ENCODE results near the gene FGF11. TPM values are rescaled to one million over a fixed set of nuclear protein-coding genes. Genes with fewer than 3 reads are reported as not detected.

FGF11 gene
- total and polyA plus RNA-seq, 12 donors: 2.0 to 15.9 (median 7.6) TPM

GRCh38 chr17:7396147-7396546, 43.2 kb upstream of the FGF11 start:
- Histone ChIP-seq H3K27ac (no peak overlapping the region), H3K4me3 (no peak overlapping the region), H3K36me3 (peaks cover 0 to 17% (median 0%) of the 10 kb centered on the region in 9 donors), H3K4me1 (peaks cover 0 to 28% (median 20%) of the 10 kb centered on the region in 9 donors), H3K27me3 (no peaks in the 10 kb centered on the region), H3K9me3 (no peaks in the 10 kb centered on the region)
- no peak for ATAC-seq
- TF ChIP-seq CTCF (IDR thresholded peaks at IDR 0.05): no peak
- intact Hi-C loops (cut with DNase I): no loop called here
- 85 to 97% methylated on average over 4 of the region's 4 CpGs for WGBS, 2 donors
- no peak for DNase-seq

DNA sequence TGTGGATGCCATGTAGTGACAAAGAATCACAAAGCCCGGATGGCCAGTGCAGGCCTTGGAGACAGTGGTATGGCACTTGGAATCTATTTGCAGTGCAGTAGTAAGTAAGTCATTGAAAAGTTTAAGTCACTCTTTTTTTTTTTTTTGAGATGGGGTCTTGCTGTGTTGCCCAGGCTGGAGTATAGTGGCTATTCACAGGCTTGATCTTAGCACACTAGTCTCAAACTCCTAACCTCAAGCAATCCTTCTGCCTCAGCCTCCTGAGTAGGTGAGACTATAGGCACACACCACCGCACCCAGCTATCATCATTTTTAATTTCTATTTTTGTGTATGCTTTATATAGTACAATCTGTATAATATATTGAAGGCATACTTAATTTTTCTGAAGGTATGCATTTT, 40.7 kb upstream of the FGF11 start:
- Histone ChIP-seq H3K4me3 (no peak overlapping the region), H3K36me3 (peaks cover 0 to 6% (median 0%) of the 10 kb centered on the region in 9 donors), H3K4me1 (peaks cover 7 to 31% (median 27%) of the 10 kb centered on the region in 9 donors), H3K9me3 (no peaks in the 10 kb centered on the region), H3K27me3 (no peaks in the 10 kb centered on the region), H3K27ac (no peak overlapping the region)
- intact Hi-C loops (cut with DNase I): no loop called here
- DNase-seq: no peak
- TF ChIP-seq CTCF (IDR thresholded peaks at IDR 0.05): no peak
- WGBS, 2 donors: 81 to 88% methylated on average over 2 of the region's 2 CpGs
- no peak for ATAC-seq

GRCh38 chr17:7403043-7403726, 36.1 kb upstream of the FGF11 start:
- peak; percentile 74 for DNase-seq
- intact Hi-C loops (cut with DNase I): loop anchor here in 4 of 10 donors (2.0 to 5.0 kb wide), 3 partner anchors 34 to 96 kb away; partner anchors contain the start of genes FGF11 (in 2 of the 4), TMEM102 (in 2 of the 4), EIF5A (in 1 of the 4) and TMEM95 (in 1 of the 4)
- peak overlapping the region; percentile 50 to 87 (median 68) for H3K4me3 ChIP-seq
- peaks cover 0 to 6% (median 0%) of the 10 kb centered on the region in 9 donors for H3K36me3 ChIP-seq
- no peak for TF ChIP-seq CTCF (IDR thresholded peaks at IDR 0.05)
- peak in 6 of 8 donors; percentile 5 to 27 (median 16) for ATAC-seq
- peaks cover 13 to 28% (median 19%) of the 10 kb centered on the region in 9 donors for H3K4me1 ChIP-seq
- peak overlapping the region; percentile 80 to 96 (median 88) for H3K27ac ChIP-seq
- H3K9me3 ChIP-seq: no peaks in the 10 kb centered on the region
- 8 to 10% methylated on average over 16 of the region's 16 CpGs for WGBS, 2 donors
- H3K27me3 ChIP-seq: peaks cover 0 to 17% (median 0%) of the 10 kb centered on the region in 7 donors

GRCh38 chr17:7403727-7403976, 35.7 kb upstream of the FGF11 start:
- Histone ChIP-seq H3K27ac (peak overlapping the region; percentile 80 to 96 (median 88)), H3K36me3 (peaks cover 0 to 7% (median 0%) of the 10 kb centered on the region in 9 donors), H3K27me3 (peaks cover 0 to 17% (median 0%) of the 10 kb centered on the region in 7 donors), H3K9me3 (no peaks in the 10 kb centered on the region), H3K4me3 (peak overlapping the region; percentile 50 to 87 (median 68)), H3K4me1 (peaks cover 13 to 28% (median 19%) of the 10 kb centered on the region in 9 donors)
- 0% methylated on average over 13 of the region's 13 CpGs for WGBS, 2 donors
- TF ChIP-seq CTCF (IDR thresholded peaks at IDR 0.05): no peak
- intact Hi-C loops (cut with DNase I): loop anchor here in 4 of 10 donors (2.0 to 5.0 kb wide), 3 partner anchors 34 to 96 kb away; partner anchors contain the start of genes FGF11 (in 2 of the 4), TMEM102 (in 2 of the 4), EIF5A (in 1 of the 4) and TMEM95 (in 1 of the 4)
- DNase-seq (peak in 1 of 2 donors; percentile 73), ATAC-seq (peak; percentile 44 to 74 (median 64))

Measured in heart right ventricle (tissue), 16 donors.